ENCODE results near the gene ARHGAP24.

DNA sequence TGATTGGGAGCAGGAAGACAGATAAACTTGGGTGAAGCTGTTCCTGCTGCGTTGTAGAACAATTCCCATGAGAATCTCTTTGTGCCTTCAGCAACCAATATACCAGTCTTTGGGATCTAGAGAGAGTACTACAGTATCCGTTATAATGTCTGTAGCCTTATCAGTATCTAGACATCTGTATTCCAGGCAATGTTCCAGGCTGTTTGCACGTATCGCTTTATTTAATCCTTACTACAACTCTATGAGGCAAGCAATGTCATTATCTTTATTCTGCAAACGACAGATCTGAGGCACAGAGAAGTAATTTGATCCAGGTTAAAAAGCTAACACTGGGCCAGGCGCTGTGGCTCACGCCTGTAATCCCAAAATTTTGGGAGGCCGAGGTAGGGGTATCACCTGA, 251.6 kb downstream of the ARHGAP24 start:
- TF ChIP-seq SP2 (CRISPR knock-in tag; IDR thresholded peaks at IDR 0.05), result no peak
- no peak for TF ChIP-seq ZNF598 (CRISPR knock-in tag; IDR thresholded peaks at IDR 0.05; ENCODE audit: borderline replicate concordance)
- no peak for TF ChIP-seq POLR2AphosphoS5 (IDR thresholded peaks at IDR 0.05; ENCODE audit: low read depth, low read length)
- no peak for TF ChIP-seq ARNTL (CRISPR knock-in tag; IDR thresholded peaks at IDR 0.05)
- no peak for TF ChIP-seq SYNCRIP (IDR thresholded peaks at IDR 0.05; ENCODE audit: insufficient read depth, low read depth, low read length)
- no peak for TF ChIP-seq POLR2A (IDR thresholded peaks at IDR 0.05; ENCODE audit: insufficient read depth in 1 of 2, low read depth in 2 of 2, low read length in 2 of 2)
- TF ChIP-seq AGO1 (IDR thresholded peaks at IDR 0.05; ENCODE audit: low read depth, low read length, poor library complexity, severe bottlenecking), result no peak
- TF ChIP-seq EZH2 (conservative IDR thresholded peaks at IDR 0.05; ENCODE audit: low read depth, low read length), result no peak
- no peak for TF ChIP-seq ZBTB1 (CRISPR knock-in tag; IDR thresholded peaks at IDR 0.05; ENCODE audit: borderline replicate concordance)
- TF ChIP-seq, protein P1, sequence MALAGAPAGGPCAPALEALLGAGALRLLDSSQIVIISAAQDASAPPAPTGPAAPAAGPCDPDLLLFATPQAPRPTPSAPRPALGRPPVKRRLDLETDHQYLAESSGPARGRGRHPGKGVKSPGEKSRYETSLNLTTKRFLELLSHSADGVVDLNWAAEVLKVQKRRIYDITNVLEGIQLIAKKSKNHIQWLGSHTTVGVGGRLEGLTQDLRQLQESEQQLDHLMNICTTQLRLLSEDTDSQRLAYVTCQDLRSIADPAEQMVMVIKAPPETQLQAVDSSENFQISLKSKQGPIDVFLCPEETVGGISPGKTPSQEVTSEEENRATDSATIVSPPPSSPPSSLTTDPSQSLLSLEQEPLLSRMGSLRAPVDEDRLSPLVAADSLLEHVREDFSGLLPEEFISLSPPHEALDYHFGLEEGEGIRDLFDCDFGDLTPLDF (CRISPR knock-in tag; IDR thresholded peaks at IDR 0.05), result no peak
- no peak for TF ChIP-seq U2AF2 (IDR thresholded peaks at IDR 0.05; ENCODE audit: low read depth, low read length)
- no peak for TF ChIP-seq TCF7 (IDR thresholded peaks at IDR 0.05; ENCODE audit: low read depth)
- TF ChIP-seq, protein P2, sequence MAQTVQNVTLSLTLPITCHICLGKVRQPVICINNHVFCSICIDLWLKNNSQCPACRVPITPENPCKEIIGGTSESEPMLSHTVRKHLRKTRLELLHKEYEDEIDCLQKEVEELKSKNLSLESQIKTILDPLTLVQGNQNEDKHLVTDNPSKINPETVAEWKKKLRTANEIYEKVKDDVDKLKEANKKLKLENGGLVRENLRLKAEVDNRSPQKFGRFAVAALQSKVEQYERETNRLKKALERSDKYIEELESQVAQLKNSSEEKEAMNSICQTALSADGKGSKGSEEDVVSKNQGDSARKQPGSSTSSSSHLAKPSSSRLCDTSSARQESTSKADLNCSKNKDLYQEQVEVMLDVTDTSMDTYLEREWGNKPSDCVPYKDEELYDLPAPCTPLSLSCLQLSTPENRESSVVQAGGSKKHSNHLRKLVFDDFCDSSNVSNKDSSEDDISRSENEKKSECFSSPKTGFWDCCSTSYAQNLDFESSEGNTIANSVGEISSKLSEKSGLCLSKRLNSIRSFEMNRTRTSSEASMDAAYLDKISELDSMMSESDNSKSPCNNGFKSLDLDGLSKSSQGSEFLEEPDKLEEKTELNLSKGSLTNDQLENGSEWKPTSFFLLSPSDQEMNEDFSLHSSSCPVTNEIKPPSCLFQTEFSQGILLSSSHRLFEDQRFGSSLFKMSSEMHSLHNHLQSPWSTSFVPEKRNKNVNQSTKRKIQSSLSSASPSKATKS (CRISPR knock-in tag; IDR thresholded peaks at IDR 0.05), result no peak
- TF ChIP-seq BRCA1 (CRISPR knock-in tag; IDR thresholded peaks at IDR 0.05), result no peak

Data from HepG2 (cell line).